ENCODE measurements around the gene DOCK4. TPM values are rescaled to one million over a fixed set of nuclear protein-coding genes. Genes with fewer than 3 reads are reported as not detected.

Gene DOCK4
- total RNA-seq, 1 donor = 31.8 TPM

DNA sequence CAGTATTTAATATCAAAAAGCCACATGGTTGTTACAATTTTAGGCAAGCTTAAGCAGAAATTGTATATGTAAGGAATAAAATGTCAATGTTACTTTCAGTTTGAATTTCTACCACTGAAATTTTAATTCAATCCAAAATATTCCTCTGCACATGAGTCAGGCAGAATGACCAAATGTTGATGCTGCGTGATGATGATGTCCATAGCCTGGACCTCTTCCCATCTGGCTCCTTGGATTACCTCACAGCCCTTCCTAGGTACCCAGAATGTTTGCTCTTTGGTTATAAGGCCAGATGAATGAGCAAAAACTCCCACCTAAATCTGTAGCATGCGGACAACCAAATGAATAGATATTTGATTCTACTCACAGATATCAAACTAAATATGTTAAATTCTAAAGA, 385.6 kb downstream of the DOCK4 start:
- H3K4me3 ChIP-seq (ENCODE audit: insufficient read depth, low read length) = no peak overlapping the region
- no peaks in the 10 kb centered on the region for H4K20me1 ChIP-seq (ENCODE audit: insufficient read depth, low read length)
- DNase-seq (ENCODE audit: insufficient read length, low spot score, missing footprints) = no peak
- H3K9me3 ChIP-seq (ENCODE audit: low read depth, low read length) = no peaks in the 10 kb centered on the region
- H2AFZ ChIP-seq (ENCODE audit: low read length) = no peak overlapping the region
- no peaks in the 10 kb centered on the region for H3K36me3 ChIP-seq (ENCODE audit: insufficient read depth, low read length)
- no peaks in the 10 kb centered on the region for H3K27me3 ChIP-seq (ENCODE audit: insufficient read depth, low read length)
- H3K4me2 ChIP-seq (ENCODE audit: insufficient read depth, low read length) = no peak overlapping the region
- H3K79me2 ChIP-seq (ENCODE audit: insufficient read depth, low read length) = no peaks in the 10 kb centered on the region
- no peaks in the 10 kb centered on the region for H3K4me1 ChIP-seq (ENCODE audit: insufficient read depth, low read length)
- no peak overlapping the region for H3K27ac ChIP-seq (ENCODE audit: low read depth, low read length)
- TF ChIP-seq CTCF (IDR thresholded peaks at IDR 0.05; ENCODE audit: extremely low read depth, low read depth, low read length) = no peak

- DNase-seq (ENCODE audit: insufficient read length, low spot score, missing footprints) = no peak
- Histone ChIP-seq H3K27me3 (ENCODE audit: insufficient read depth, low read length) (no peaks in the 10 kb centered on the region), H3K79me2 (ENCODE audit: insufficient read depth, low read length) (no peaks in the 10 kb centered on the region), H3K36me3 (ENCODE audit: insufficient read depth, low read length) (no peaks in the 10 kb centered on the region), H3K4me1 (ENCODE audit: insufficient read depth, low read length) (no peaks in the 10 kb centered on the region), H3K27ac (ENCODE audit: low read depth, low read length) (no peak overlapping the region), H3K9me3 (ENCODE audit: low read depth, low read length) (no peaks in the 10 kb centered on the region), H4K20me1 (ENCODE audit: insufficient read depth, low read length) (no peaks in the 10 kb centered on the region), H2AFZ (ENCODE audit: low read length) (no peak overlapping the region), H3K4me3 (ENCODE audit: insufficient read depth, low read length) (no peak overlapping the region), H3K4me2 (ENCODE audit: insufficient read depth, low read length) (no peak overlapping the region)
- no peak for TF ChIP-seq CTCF (IDR thresholded peaks at IDR 0.05; ENCODE audit: extremely low read depth, low read depth, low read length)
Measured at GRCh38 chr7:111820121-111820520, 386.1 kb downstream of the DOCK4 start.

DNA sequence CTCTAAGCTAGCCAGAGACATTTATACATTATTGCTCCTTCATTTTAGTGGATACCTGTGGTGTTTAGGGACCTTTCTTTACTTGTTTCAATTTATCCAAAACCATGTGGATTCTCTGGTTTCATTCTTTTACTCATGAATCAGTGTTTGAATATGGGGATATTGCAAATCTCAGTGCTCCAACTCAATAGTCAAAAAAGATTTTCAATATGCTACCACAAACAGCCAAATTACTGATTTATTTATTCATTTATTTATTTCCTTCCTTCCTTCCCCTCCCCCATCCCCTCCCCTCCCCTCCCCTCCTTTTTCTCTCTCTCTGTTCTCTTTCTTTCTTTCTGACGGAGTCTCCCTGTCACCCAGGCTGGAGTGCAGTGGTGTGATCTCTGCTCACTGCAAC, 390.8 kb downstream of the DOCK4 start:
- H3K36me3 ChIP-seq (ENCODE audit: insufficient read depth, low read length) = no peaks in the 10 kb centered on the region
- H3K27me3 ChIP-seq (ENCODE audit: insufficient read depth, low read length) = no peaks in the 10 kb centered on the region
- H3K4me3 ChIP-seq (ENCODE audit: insufficient read depth, low read length) = no peak overlapping the region
- no peak overlapping the region for H2AFZ ChIP-seq (ENCODE audit: low read length)
- H3K4me2 ChIP-seq (ENCODE audit: insufficient read depth, low read length) = no peak overlapping the region
- no peaks in the 10 kb centered on the region for H3K4me1 ChIP-seq (ENCODE audit: insufficient read depth, low read length)
- DNase-seq (ENCODE audit: insufficient read length, low spot score, missing footprints) = no peak
- H3K27ac ChIP-seq (ENCODE audit: low read depth, low read length) = no peak overlapping the region
- no peaks in the 10 kb centered on the region for H3K79me2 ChIP-seq (ENCODE audit: insufficient read depth, low read length)
- H4K20me1 ChIP-seq (ENCODE audit: insufficient read depth, low read length) = no peaks in the 10 kb centered on the region
- no peak for TF ChIP-seq CTCF (IDR thresholded peaks at IDR 0.05; ENCODE audit: extremely low read depth, low read depth, low read length)
- no peaks in the 10 kb centered on the region for H3K9me3 ChIP-seq (ENCODE audit: low read depth, low read length)

DNA sequence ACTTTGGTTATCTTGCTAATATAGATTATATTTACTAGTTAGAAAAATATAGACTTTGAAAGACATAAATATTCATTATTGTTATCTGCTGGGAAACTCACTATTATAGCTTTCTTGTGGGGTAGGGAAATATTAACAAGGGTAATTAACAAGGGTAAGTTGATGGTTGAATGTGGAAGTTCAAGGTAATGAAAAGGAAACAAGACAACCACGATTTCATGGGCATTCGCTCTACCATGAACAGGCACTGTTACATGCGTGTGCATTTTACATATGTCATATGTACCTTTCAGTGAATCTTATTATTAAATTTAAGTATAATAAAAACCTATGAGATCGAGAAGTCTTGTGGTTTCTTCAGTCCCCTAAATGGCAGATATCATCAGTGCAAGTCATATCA, 392.9 kb downstream of the DOCK4 start:
- no peak overlapping the region for H2AFZ ChIP-seq (ENCODE audit: low read length)
- no peaks in the 10 kb centered on the region for H3K4me1 ChIP-seq (ENCODE audit: insufficient read depth, low read length)
- TF ChIP-seq CTCF (IDR thresholded peaks at IDR 0.05; ENCODE audit: extremely low read depth, low read depth, low read length) = no peak
- H3K36me3 ChIP-seq (ENCODE audit: insufficient read depth, low read length) = peaks cover 4% of the 10 kb centered on the region
- no peak overlapping the region for H3K4me3 ChIP-seq (ENCODE audit: insufficient read depth, low read length)
- H3K9me3 ChIP-seq (ENCODE audit: low read depth, low read length) = no peaks in the 10 kb centered on the region
- H4K20me1 ChIP-seq (ENCODE audit: insufficient read depth, low read length) = no peaks in the 10 kb centered on the region
- H3K27ac ChIP-seq (ENCODE audit: low read depth, low read length) = no peak overlapping the region
- no peaks in the 10 kb centered on the region for H3K27me3 ChIP-seq (ENCODE audit: insufficient read depth, low read length)
- no peak for DNase-seq (ENCODE audit: insufficient read length, low spot score, missing footprints)
- H3K4me2 ChIP-seq (ENCODE audit: insufficient read depth, low read length) = no peak overlapping the region
- H3K79me2 ChIP-seq (ENCODE audit: insufficient read depth, low read length) = no peaks in the 10 kb centered on the region
